ENCODE results near the gene PKHD1. TPM values are rescaled to one million over a fixed set of nuclear protein-coding genes. Genes with fewer than 3 reads are reported as not detected.

Gene PKHD1
- polyA plus RNA-seq, 1 of the 3 experiments (the other 2 are of a cell fraction), result not detected

DNA sequence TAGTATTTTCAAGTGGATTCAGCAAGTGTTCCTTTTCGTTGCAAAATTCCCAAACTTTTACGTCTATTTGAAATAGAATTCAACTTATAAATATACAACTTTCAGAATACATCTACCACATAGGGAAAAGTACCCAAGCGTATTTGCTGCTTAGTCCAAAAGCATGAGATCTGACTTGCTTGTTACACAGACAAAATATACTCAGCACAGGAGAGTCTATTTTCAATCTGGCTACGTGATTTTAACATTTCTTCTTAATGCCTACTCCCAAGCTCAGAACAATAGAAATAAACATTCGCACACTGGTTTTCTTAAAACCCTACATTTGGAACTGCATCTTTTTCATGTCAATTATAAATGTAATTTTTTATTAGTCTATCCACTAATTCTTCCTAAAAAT lies 672 bp downstream of the PKHD1 start:
- TF ChIP-seq MXI1 (IDR thresholded peaks at IDR 0.05; ENCODE audit: low read depth, low read length) (no peak), RFX5 (IDR thresholded peaks at IDR 0.05; ENCODE audit: low read length) (no peak), MEF2A (IDR thresholded peaks at IDR 0.05; ENCODE audit: borderline replicate concordance, low read depth) (no peak), SIN3A (IDR thresholded peaks at IDR 0.05; ENCODE audit: borderline replicate concordance, low read depth, low read length) (no peak), RCOR1 (IDR thresholded peaks at IDR 0.05; ENCODE audit: low read length) (no peak), NFIC (IDR thresholded peaks at IDR 0.05; ENCODE audit: borderline replicate concordance) (no peak), RAD21 (IDR thresholded peaks at IDR 0.05; ENCODE audit: low read length) (no peak), ELF1 (IDR thresholded peaks at IDR 0.05) (no peak), SMC3 (IDR thresholded peaks at IDR 0.05; ENCODE audit: low read depth, low read length) (no peak), FOXJ3 (CRISPR knock-in tag; IDR thresholded peaks at IDR 0.05) (no peak)
- TF ChIP-seq, protein P1, sequence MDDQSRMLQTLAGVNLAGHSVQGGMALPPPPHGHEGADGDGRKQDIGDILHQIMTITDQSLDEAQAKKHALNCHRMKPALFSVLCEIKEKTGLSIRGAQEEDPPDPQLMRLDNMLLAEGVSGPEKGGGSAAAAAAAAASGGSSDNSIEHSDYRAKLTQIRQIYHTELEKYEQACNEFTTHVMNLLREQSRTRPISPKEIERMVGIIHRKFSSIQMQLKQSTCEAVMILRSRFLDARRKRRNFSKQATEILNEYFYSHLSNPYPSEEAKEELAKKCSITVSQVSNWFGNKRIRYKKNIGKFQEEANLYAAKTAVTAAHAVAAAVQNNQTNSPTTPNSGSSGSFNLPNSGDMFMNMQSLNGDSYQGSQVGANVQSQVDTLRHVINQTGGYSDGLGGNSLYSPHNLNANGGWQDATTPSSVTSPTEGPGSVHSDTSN (IDR thresholded peaks at IDR 0.05), result no peak
- TF ChIP-seq, protein P2, sequence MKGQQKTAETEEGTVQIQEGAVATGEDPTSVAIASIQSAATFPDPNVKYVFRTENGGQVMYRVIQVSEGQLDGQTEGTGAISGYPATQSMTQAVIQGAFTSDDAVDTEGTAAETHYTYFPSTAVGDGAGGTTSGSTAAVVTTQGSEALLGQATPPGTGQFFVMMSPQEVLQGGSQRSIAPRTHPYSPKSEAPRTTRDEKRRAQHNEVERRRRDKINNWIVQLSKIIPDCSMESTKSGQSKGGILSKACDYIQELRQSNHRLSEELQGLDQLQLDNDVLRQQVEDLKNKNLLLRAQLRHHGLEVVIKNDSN (IDR thresholded peaks at IDR 0.05; ENCODE audit: borderline replicate concordance, low read depth), result no peak
- TF ChIP-seq, protein P3, sequence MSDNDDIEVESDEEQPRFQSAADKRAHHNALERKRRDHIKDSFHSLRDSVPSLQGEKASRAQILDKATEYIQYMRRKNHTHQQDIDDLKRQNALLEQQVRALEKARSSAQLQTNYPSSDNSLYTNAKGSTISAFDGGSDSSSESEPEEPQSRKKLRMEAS (IDR thresholded peaks at IDR 0.05; ENCODE audit: low read depth), result no peak
- TF ChIP-seq, protein P4, sequence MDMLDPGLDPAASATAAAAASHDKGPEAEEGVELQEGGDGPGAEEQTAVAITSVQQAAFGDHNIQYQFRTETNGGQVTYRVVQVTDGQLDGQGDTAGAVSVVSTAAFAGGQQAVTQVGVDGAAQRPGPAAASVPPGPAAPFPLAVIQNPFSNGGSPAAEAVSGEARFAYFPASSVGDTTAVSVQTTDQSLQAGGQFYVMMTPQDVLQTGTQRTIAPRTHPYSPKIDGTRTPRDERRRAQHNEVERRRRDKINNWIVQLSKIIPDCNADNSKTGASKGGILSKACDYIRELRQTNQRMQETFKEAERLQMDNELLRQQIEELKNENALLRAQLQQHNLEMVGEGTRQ (IDR thresholded peaks at IDR 0.05; ENCODE audit: borderline replicate concordance, low read depth, low read length), result no peak
- H3K4me1 ChIP-seq (ENCODE audit: control insufficient read depth in 1 of 2, insufficient read depth in 2 of 2, low read depth in 1 of 2, low read length in 1 of 2), result no peaks in the 10 kb centered on the region
- ChIA-PET CTCF (interaction anchor here (3.7 kb wide), 1 partner anchor 11 kb away, joined by 13 read pairs; no protein-coding TSS in a partner anchor), POLR2A (no interaction called here)
- no peaks in the 10 kb centered on the region for H3K9me2 ChIP-seq
- no peak overlapping the region for H3K4me3 ChIP-seq (ENCODE audit: low read depth in 2 of 2, low read length in 1 of 2)
- H3K27ac ChIP-seq (ENCODE audit: low read depth in 2 of 2, low read length in 1 of 2), result no peak overlapping the region
- H3K4me2 ChIP-seq, result no peak overlapping the region
- no peaks in the 10 kb centered on the region for H4K20me1 ChIP-seq (ENCODE audit: insufficient read depth)
- WGBS (ENCODE audit: low lambda C conversion rate), result 42% methylated on average over 5 of the region's 5 CpGs
- no peak overlapping the region for H2AFZ ChIP-seq (ENCODE audit: low read depth)
- no peaks in the 10 kb centered on the region for H3K36me3 ChIP-seq (replicated peaks in 1 of 2; ENCODE audit: control insufficient read depth in 1 of 2, insufficient read depth in 2 of 2, low read length in 1 of 2)
- no peaks in the 10 kb centered on the region for H3K27me3 ChIP-seq (ENCODE audit: insufficient read depth)
- no peak for DNase-seq
- no peaks in the 10 kb centered on the region for H3K9me3 ChIP-seq
- H3F3A ChIP-seq (replicated peaks; ENCODE audit: insufficient read depth), result no peaks in the 10 kb centered on the region
- H3K79me2 ChIP-seq (ENCODE audit: insufficient read depth), result no peaks in the 10 kb centered on the region
- H3K9ac ChIP-seq, result no peak overlapping the region

DNA sequence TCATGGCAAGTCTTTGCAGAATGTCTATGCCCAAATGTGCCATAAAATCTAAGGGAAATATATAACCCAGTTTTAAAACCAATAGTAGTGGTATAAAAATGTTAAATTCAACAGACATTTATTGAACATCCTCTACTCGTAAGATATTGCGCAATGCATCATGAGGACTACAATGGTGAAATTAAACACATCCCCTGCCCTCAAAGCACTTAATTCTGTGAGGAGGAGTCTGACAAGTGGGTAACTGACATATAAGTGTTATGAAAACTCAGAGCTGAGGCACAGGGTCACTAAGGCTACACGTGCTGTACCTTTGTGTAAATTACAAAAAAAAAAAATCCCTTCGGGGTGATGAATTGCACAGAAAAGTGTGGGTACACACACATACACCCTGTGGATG lies 6.2 kb downstream of the PKHD1 start:
- no peak overlapping the region for H3K27ac ChIP-seq (ENCODE audit: low read depth in 2 of 2, low read length in 1 of 2)
- no peaks in the 10 kb centered on the region for H3K9me3 ChIP-seq
- H4K20me1 ChIP-seq (ENCODE audit: insufficient read depth), result no peaks in the 10 kb centered on the region
- ChIA-PET CTCF (no interaction called here), POLR2A (no interaction called here)
- no peaks in the 10 kb centered on the region; a peak in 2 of 4 replicates for H3K4me1 ChIP-seq (ENCODE audit: control insufficient read depth in 1 of 2, insufficient read depth in 2 of 2, low read depth in 1 of 2, low read length in 1 of 2)
- H3K36me3 ChIP-seq (replicated peaks in 1 of 2; ENCODE audit: control insufficient read depth in 1 of 2, insufficient read depth in 2 of 2, low read length in 1 of 2), result no peaks in the 10 kb centered on the region
- no peak overlapping the region for H3K9ac ChIP-seq
- H3K27me3 ChIP-seq (ENCODE audit: insufficient read depth), result no peaks in the 10 kb centered on the region
- no peak overlapping the region for H2AFZ ChIP-seq (ENCODE audit: low read depth)
- H3K79me2 ChIP-seq (ENCODE audit: insufficient read depth), result no peaks in the 10 kb centered on the region
- no peak overlapping the region for H3K4me2 ChIP-seq
- no peak for DNase-seq
- TF ChIP-seq, protein P2 (IDR thresholded peaks at IDR 0.05; ENCODE audit: borderline replicate concordance, low read depth), result no peak
- TF ChIP-seq NFIC (IDR thresholded peaks at IDR 0.05; ENCODE audit: borderline replicate concordance), result no peak
- no peak for TF ChIP-seq RCOR1 (IDR thresholded peaks at IDR 0.05; ENCODE audit: low read length)
- no peak for TF ChIP-seq JUND (IDR thresholded peaks at IDR 0.05)
- no peak for TF ChIP-seq RAD21 (IDR thresholded peaks at IDR 0.05; ENCODE audit: low read length)
- no peak for TF ChIP-seq EZH2phosphoT487 (IDR thresholded peaks at IDR 0.05; ENCODE audit: borderline replicate concordance, low read depth)
- no peak for TF ChIP-seq MXI1 (IDR thresholded peaks at IDR 0.05; ENCODE audit: low read depth, low read length)
- H3F3A ChIP-seq (replicated peaks; ENCODE audit: insufficient read depth), result no peaks in the 10 kb centered on the region
- H3K9me2 ChIP-seq, result no peaks in the 10 kb centered on the region
- H3K4me3 ChIP-seq (ENCODE audit: low read depth in 2 of 2, low read length in 1 of 2), result no peak overlapping the region
- 41% methylated on average over 4 of the region's 4 CpGs for WGBS (ENCODE audit: low lambda C conversion rate)

All from SK-N-SH (cell line).